Stimulated activated naive CD8-positive, alpha-beta T cell treated with anti-CD3 and anti-CD28 coated beads, Interleukin-15, Interleukin-2, amounts not matched to agents 100 ng/mL and 50 ng/mL, for 24 hours (primary cell): ENCODE results near the gene EPHA4.

Source experiments
- H3K27ac Mint-ChIP-seq: one replicate; pipeline ENCODE4 v1.8.0; 2021; ENCODE audit warnings: mild to moderate bottlenecking, mixed read lengths
- H3K27me3 Mint-ChIP-seq: one replicate; pipeline ENCODE4 v1.8.0; 2021; ENCODE audit warnings: mixed read lengths
- H3K36me3 Mint-ChIP-seq: one replicate; pipeline ENCODE4 v1.8.0; 2021; ENCODE audit warnings: low read depth, mixed read lengths
- H3K4me1 Mint-ChIP-seq: one replicate; pipeline ENCODE4 v1.8.0; 2021; ENCODE audit warnings: low read depth, mixed read lengths
- H3K4me3 Mint-ChIP-seq: one replicate; pipeline ENCODE4 v1.8.0; 2021; ENCODE audit warnings: mild to moderate bottlenecking, mixed read lengths
- H3K9me3 Mint-ChIP-seq: one replicate; pipeline ENCODE4 v1.8.0; 2021; ENCODE audit warnings: mixed read lengths

Gene EPHA4

GRCh38 chr2:221533299-221533698 lies 38.8 kb downstream of the EPHA4 start:
- Mint-ChIP-seq H3K27ac (no peak overlapping the region), H3K4me1 (peaks cover 29% of the 10 kb centered on the region), H3K4me3 (no peak overlapping the region), H3K36me3 (no peaks in the 10 kb centered on the region), H3K9me3 (no peaks in the 10 kb centered on the region), H3K27me3 (no peaks in the 10 kb centered on the region)

GRCh38 chr2:221532641-221533040 lies 39.5 kb downstream of the EPHA4 start:
- H3K27ac Mint-ChIP-seq, result no peak overlapping the region
- no peaks in the 10 kb centered on the region for H3K36me3 Mint-ChIP-seq
- H3K4me1 Mint-ChIP-seq, result peaks cover 35% of the 10 kb centered on the region
- no peak overlapping the region for H3K4me3 Mint-ChIP-seq
- no peaks in the 10 kb centered on the region for H3K9me3 Mint-ChIP-seq
- no peaks in the 10 kb centered on the region for H3K27me3 Mint-ChIP-seq

GRCh38 chr2:221530653-221531037 lies 41.5 kb downstream of the EPHA4 start:
- Mint-ChIP-seq H3K36me3 (no peaks in the 10 kb centered on the region), H3K9me3 (no peaks in the 10 kb centered on the region), H3K4me1 (peaks cover 44% of the 10 kb centered on the region), H3K4me3 (peak overlapping the region; percentile 70), H3K27ac (no peak overlapping the region), H3K27me3 (no peaks in the 10 kb centered on the region)

- no peaks in the 10 kb centered on the region for H3K36me3 Mint-ChIP-seq
- no peaks in the 10 kb centered on the region for H3K9me3 Mint-ChIP-seq
- H3K27ac Mint-ChIP-seq, result peak overlapping the region; percentile 75
Observed at GRCh38 chr2:221529943-221530652, 42.0 kb downstream of the EPHA4 start.

GRCh38 chr2:221529177-221529942 lies 42.7 kb downstream of the EPHA4 start:
- H3K27me3 Mint-ChIP-seq, result no peaks in the 10 kb centered on the region
- H3K4me3 Mint-ChIP-seq, result peak overlapping the region; percentile 70
- no peaks in the 10 kb centered on the region for H3K9me3 Mint-ChIP-seq
- H3K27ac Mint-ChIP-seq, result peak overlapping the region; percentile 75
- peaks cover 44% of the 10 kb centered on the region for H3K4me1 Mint-ChIP-seq
- no peaks in the 10 kb centered on the region for H3K36me3 Mint-ChIP-seq

More at GRCh38 chr2:221529943-221530652, 42.0 kb downstream of the EPHA4 start:
- Mint-ChIP-seq H3K4me1 (peaks cover 44% of the 10 kb centered on the region), H3K4me3 (peak overlapping the region; percentile 70), H3K27me3 (no peaks in the 10 kb centered on the region)

GRCh38 chr2:221527776-221528309 lies 44.3 kb downstream of the EPHA4 start:
- H3K27me3 Mint-ChIP-seq, result no peaks in the 10 kb centered on the region
- H3K36me3 Mint-ChIP-seq, result no peaks in the 10 kb centered on the region
- H3K4me3 Mint-ChIP-seq, result peak overlapping the region; percentile 5
- peaks cover 44% of the 10 kb centered on the region for H3K4me1 Mint-ChIP-seq
- H3K27ac Mint-ChIP-seq, result peak overlapping the region; percentile 51
- no peaks in the 10 kb centered on the region for H3K9me3 Mint-ChIP-seq

GRCh38 chr2:221524158-221524557 lies 47.9 kb downstream of the EPHA4 start:
- no peaks in the 10 kb centered on the region for H3K36me3 Mint-ChIP-seq
- no peaks in the 10 kb centered on the region for H3K27me3 Mint-ChIP-seq
- no peak overlapping the region for H3K27ac Mint-ChIP-seq
- no peak overlapping the region for H3K4me3 Mint-ChIP-seq
- peaks cover 24% of the 10 kb centered on the region for H3K4me1 Mint-ChIP-seq
- no peaks in the 10 kb centered on the region for H3K9me3 Mint-ChIP-seq

- Mint-ChIP-seq H3K36me3 (no peaks in the 10 kb centered on the region), H3K27ac (no peak overlapping the region), H3K27me3 (no peaks in the 10 kb centered on the region), H3K4me3 (no peak overlapping the region), H3K9me3 (no peaks in the 10 kb centered on the region), H3K4me1 (no peaks in the 10 kb centered on the region)
Observed at GRCh38 chr2:221521233-221521845, 50.8 kb downstream of the EPHA4 start.

- no peak overlapping the region for H3K27ac Mint-ChIP-seq
- H3K9me3 Mint-ChIP-seq, result no peaks in the 10 kb centered on the region
- no peak overlapping the region for H3K4me3 Mint-ChIP-seq
- no peaks in the 10 kb centered on the region for H3K4me1 Mint-ChIP-seq
- peaks cover 5% of the 10 kb centered on the region for H3K36me3 Mint-ChIP-seq
- no peaks in the 10 kb centered on the region for H3K27me3 Mint-ChIP-seq
Observed at GRCh38 chr2:221518935-221519625, 53.0 kb downstream of the EPHA4 start.

GRCh38 chr2:221518201-221518934 lies 53.7 kb downstream of the EPHA4 start:
- no peaks in the 10 kb centered on the region for H3K4me1 Mint-ChIP-seq
- peaks cover 5% of the 10 kb centered on the region for H3K36me3 Mint-ChIP-seq
- no peak overlapping the region for H3K27ac Mint-ChIP-seq
- no peaks in the 10 kb centered on the region for H3K27me3 Mint-ChIP-seq
- H3K4me3 Mint-ChIP-seq, result no peak overlapping the region
- no peaks in the 10 kb centered on the region for H3K9me3 Mint-ChIP-seq

- Mint-ChIP-seq H3K4me1 (no peaks in the 10 kb centered on the region), H3K27ac (no peak overlapping the region), H3K9me3 (no peaks in the 10 kb centered on the region), H3K4me3 (no peak overlapping the region), H3K27me3 (no peaks in the 10 kb centered on the region), H3K36me3 (peaks cover 5% of the 10 kb centered on the region)
Observed at GRCh38 chr2:221517696-221518151, 54.4 kb downstream of the EPHA4 start.

GRCh38 chr2:221517146-221517695 lies 54.9 kb downstream of the EPHA4 start:
- Mint-ChIP-seq H3K27ac (no peak overlapping the region), H3K9me3 (no peaks in the 10 kb centered on the region), H3K36me3 (peaks cover 5% of the 10 kb centered on the region), H3K27me3 (no peaks in the 10 kb centered on the region), H3K4me3 (no peak overlapping the region), H3K4me1 (no peaks in the 10 kb centered on the region)

- Mint-ChIP-seq H3K27me3 (no peaks in the 10 kb centered on the region), H3K36me3 (peaks cover 5% of the 10 kb centered on the region)
Observed at GRCh38 chr2:221515864-221516263, 56.2 kb downstream of the EPHA4 start.

More at GRCh38 chr2:221515864-221516263, 56.2 kb downstream of the EPHA4 start:
- Mint-ChIP-seq H3K27ac (no peak overlapping the region), H3K9me3 (no peaks in the 10 kb centered on the region), H3K4me3 (no peak overlapping the region), H3K4me1 (no peaks in the 10 kb centered on the region)
